Effector memory CD4-positive, alpha-beta T cell (primary cell): Measurements from ENCODE around the gene SKIC3.

Source experiments
- DNase-seq, 3 donors: peaks; one replicate each; pipeline ENCODE4 v3.0.0-alpha.2; 2020
- H3K27ac ChIP-seq: 2 replicates; pipeline ENCODE4 v1.7.0; 2013; ENCODE audit warnings: mild to moderate bottlenecking, low read length, moderate library complexity; ENCODE audit not compliant: insufficient read depth, poor library complexity, severe bottlenecking
- H3K27me3 ChIP-seq: replicated peaks from 2 replicates; pipeline ENCODE4 v1.7.0; 2013; ENCODE audit warnings: mild to moderate bottlenecking, low read length; ENCODE audit not compliant: insufficient read depth, control insufficient read depth, poor library complexity, severe bottlenecking
- H3K36me3 ChIP-seq: 2 replicates; pipeline ENCODE4 v1.7.0; 2013; ENCODE audit warnings: mild to moderate bottlenecking, low read length, moderate library complexity; ENCODE audit not compliant: control insufficient read depth, insufficient read depth
- H3K4me1 ChIP-seq: 2 replicates; pipeline ENCODE4 v1.7.0; 2013; ENCODE audit warnings: low read length, mild to moderate bottlenecking; ENCODE audit not compliant: control insufficient read depth, insufficient read depth, poor library complexity, severe bottlenecking
- H3K4me3 ChIP-seq: 2 replicates; pipeline ENCODE4 v1.7.0; 2013; ENCODE audit warnings: low read length, low read depth, mild to moderate bottlenecking; ENCODE audit not compliant: insufficient read depth, poor library complexity, severe bottlenecking
- H3K9me3 ChIP-seq: 2 replicates; pipeline ENCODE4 v1.7.0; 2013; ENCODE audit warnings: mild to moderate bottlenecking, low read length, moderate library complexity; ENCODE audit not compliant: control insufficient read depth

SKIC3 gene

DNA sequence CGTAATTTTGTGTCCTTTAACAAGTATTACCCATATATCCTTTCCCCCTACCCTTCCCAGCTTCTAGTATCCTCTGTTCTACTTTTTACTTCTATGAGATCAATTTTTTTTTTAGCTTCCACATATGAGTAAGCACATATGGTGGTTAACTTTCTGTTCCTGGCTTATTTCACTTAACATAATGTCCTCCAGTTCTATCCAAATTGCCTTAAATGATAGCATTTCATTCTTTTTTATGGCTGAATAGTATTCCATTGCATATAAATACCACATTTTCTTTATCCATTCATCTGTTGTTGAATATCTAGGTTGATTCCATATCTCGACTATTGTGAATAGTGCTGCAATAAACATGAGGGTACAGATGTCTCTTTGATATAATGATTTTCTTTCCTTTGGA, 36.4 kb downstream of the SKIC3 start:
- DNase-seq, result no peak
- no peak overlapping the region for H3K27ac ChIP-seq
- no peak overlapping the region for H3K4me3 ChIP-seq
- no peaks in the 10 kb centered on the region for H3K9me3 ChIP-seq
- peaks cover 74% of the 10 kb centered on the region for H3K36me3 ChIP-seq
- no peaks in the 10 kb centered on the region for H3K4me1 ChIP-seq
- no peaks in the 10 kb centered on the region for H3K27me3 ChIP-seq

DNA sequence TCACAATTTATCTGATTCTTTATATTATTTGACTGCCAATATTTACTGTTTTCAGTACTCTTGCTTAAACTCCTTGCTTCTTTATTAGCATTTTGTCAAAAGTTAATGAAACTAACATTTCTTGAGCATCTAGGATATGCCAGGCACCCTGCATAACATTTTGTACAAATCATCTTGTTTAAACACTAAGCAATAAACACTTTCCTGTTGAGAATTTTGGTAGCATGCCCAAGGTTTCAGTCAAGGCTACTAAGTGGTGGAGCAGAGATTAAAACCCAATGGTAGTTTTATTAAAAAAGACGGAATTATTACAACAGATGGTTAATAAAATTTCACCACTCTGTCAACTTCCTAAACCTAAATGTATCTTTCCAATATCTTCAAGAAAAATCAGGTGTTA, 43.2 kb downstream of the SKIC3 start:
- Histone ChIP-seq H3K4me3 (no peak overlapping the region), H3K27me3 (no peaks in the 10 kb centered on the region), H3K27ac (no peak overlapping the region), H3K9me3 (no peaks in the 10 kb centered on the region), H3K36me3 (peaks cover 49% of the 10 kb centered on the region), H3K4me1 (no peaks in the 10 kb centered on the region)
- no peak for DNase-seq

DNA sequence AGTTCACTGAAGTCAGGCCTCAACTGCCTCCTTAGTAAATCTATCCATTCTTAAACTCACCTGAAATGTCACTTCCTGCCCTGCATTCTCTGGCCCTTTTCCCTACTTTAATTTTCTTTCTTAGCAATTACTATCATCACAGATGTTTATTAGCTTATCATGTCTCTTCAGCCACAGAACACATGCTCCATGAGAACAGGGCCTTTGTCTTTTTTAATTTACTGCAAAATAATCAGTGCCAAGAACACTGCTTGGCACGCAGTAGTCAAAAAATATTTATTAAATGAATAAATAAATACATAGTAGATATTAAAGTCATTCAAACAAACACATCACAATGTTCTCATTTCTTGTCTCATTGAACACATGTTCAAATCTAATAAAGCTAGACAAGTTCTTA, 46.2 kb downstream of the SKIC3 start:
- Histone ChIP-seq H3K4me3 (no peak overlapping the region), H3K4me1 (no peaks in the 10 kb centered on the region), H3K9me3 (no peaks in the 10 kb centered on the region), H3K36me3 (peaks cover 25% of the 10 kb centered on the region), H3K27me3 (no peaks in the 10 kb centered on the region), H3K27ac (no peak overlapping the region)
- no peak for DNase-seq
